Measurements from ENCODE around the gene TGFBR3.

TGFBR3 gene

GRCh38 chr1:91891454-91891853 lies 5.5 kb upstream of the TGFBR3 start:
- Mint-ChIP-seq H3K4me1 (peaks cover 13% of the 10 kb centered on the region), H3K4me3 (peak overlapping the region in 1 of 3 experiments; percentile 39), H3K36me3 (ENCODE audit: low read depth) (no peaks in the 10 kb centered on the region), H3K27ac (peak overlapping the region; percentile 55 to 83 (median 82)), H3K27me3 (ENCODE audit: low read depth) (peaks cover 4% of the 10 kb centered on the region), H3K9me3 (no peaks in the 10 kb centered on the region)
- no peak for TF ChIP-seq CTCF (IDR thresholded peaks at IDR 0.05; ENCODE audit: unreplicated experiment in 3 of 3)

GRCh38 chr1:91889717-91890459 lies 3.9 kb upstream of the TGFBR3 start:
- H3K4me3 Mint-ChIP-seq, result peak overlapping the region in 1 of 3 experiments; percentile 39
- H3K36me3 Mint-ChIP-seq (ENCODE audit: low read depth), result no peaks in the 10 kb centered on the region
- H3K4me1 Mint-ChIP-seq, result peaks cover 14% of the 10 kb centered on the region
- TF ChIP-seq CTCF (IDR thresholded peaks at IDR 0.05; ENCODE audit: unreplicated experiment in 3 of 3), result no peak
- no peaks in the 10 kb centered on the region for H3K9me3 Mint-ChIP-seq
- peak overlapping the region in 1 of 3 experiments; percentile 48 for H3K27ac Mint-ChIP-seq
- no peaks in the 10 kb centered on the region for H3K27me3 Mint-ChIP-seq (ENCODE audit: low read depth)

GRCh38 chr1:91885213-91885715 lies 687 bp downstream of the TGFBR3 start:
- H3K9me3 Mint-ChIP-seq, result no peaks in the 10 kb centered on the region
- H3K36me3 Mint-ChIP-seq (ENCODE audit: low read depth), result peaks cover 14% of the 10 kb centered on the region
- peak overlapping the region; percentile 93 to 99 (median 96) for H3K4me3 Mint-ChIP-seq
- peak overlapping the region; percentile 89 to 96 (median 92) for H3K27ac Mint-ChIP-seq
- H3K4me1 Mint-ChIP-seq, result peaks cover 28% of the 10 kb centered on the region
- TF ChIP-seq CTCF (IDR thresholded peaks at IDR 0.05; ENCODE audit: unreplicated experiment in 3 of 3), result no peak
- no peaks in the 10 kb centered on the region for H3K27me3 Mint-ChIP-seq (ENCODE audit: low read depth)

GRCh38 chr1:91884459-91885212 lies 1.3 kb downstream of the TGFBR3 start:
- peaks cover 33% of the 10 kb centered on the region for H3K4me1 Mint-ChIP-seq
- no peaks in the 10 kb centered on the region for H3K9me3 Mint-ChIP-seq
- no peak for TF ChIP-seq CTCF (IDR thresholded peaks at IDR 0.05; ENCODE audit: unreplicated experiment in 3 of 3)
- peaks cover 14% of the 10 kb centered on the region for H3K36me3 Mint-ChIP-seq (ENCODE audit: low read depth)
- H3K4me3 Mint-ChIP-seq, result peak overlapping the region; percentile 93 to 99 (median 96)
- H3K27ac Mint-ChIP-seq, result peak overlapping the region; percentile 89 to 96 (median 92)
- no peaks in the 10 kb centered on the region for H3K27me3 Mint-ChIP-seq (ENCODE audit: low read depth)

- Mint-ChIP-seq H3K9me3 (no peaks in the 10 kb centered on the region), H3K4me3 (peak overlapping the region; percentile 93 to 99 (median 96)), H3K27ac (peak overlapping the region; percentile 86 to 96 (median 96)), H3K27me3 (ENCODE audit: low read depth) (no peaks in the 10 kb centered on the region), H3K36me3 (ENCODE audit: low read depth) (peaks cover 14% of the 10 kb centered on the region), H3K4me1 (peaks cover 41% of the 10 kb centered on the region)
- peak; percentile 46 to 51 (median 46) for TF ChIP-seq CTCF (IDR thresholded peaks at IDR 0.05; ENCODE audit: unreplicated experiment in 3 of 3)
Measured at GRCh38 chr1:91883470-91883869, 2.5 kb downstream of the TGFBR3 start.

Measured in nephron (organoid).